ENCODE measurements around the gene INPP4B.

The INPP4B gene

DNA sequence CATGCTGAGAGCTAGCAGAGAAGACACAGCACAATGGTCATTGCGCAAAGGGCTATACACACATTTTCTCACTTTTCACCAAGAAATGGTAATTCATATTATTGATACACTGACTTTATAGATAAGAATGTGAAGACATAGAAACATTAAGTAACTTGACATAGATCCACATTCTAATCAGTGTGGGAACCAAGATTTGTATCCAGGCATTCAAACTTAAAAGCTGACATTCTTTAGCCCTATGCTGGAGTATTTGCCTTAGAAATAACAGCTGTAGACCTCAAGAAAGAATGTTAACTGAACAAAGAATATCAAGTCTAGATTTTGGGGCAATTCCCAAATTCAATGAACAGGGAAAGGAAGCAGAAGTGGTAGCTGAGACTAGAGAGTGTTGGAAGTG, 824.9 kb downstream of the INPP4B start:
- no peak overlapping the region for H2AFZ ChIP-seq (ENCODE audit: low read depth, low read length)
- H3K27me3 ChIP-seq (ENCODE audit: insufficient read depth, low read length), result no peaks in the 10 kb centered on the region
- H3K4me1 ChIP-seq (ENCODE audit: insufficient read depth, low read length), result no peaks in the 10 kb centered on the region
- no peaks in the 10 kb centered on the region for H3K36me3 ChIP-seq (ENCODE audit: insufficient read depth, low read length)
- H3K9me3 ChIP-seq (ENCODE audit: low read length), result no peaks in the 10 kb centered on the region
- no peak overlapping the region for H3K4me3 ChIP-seq (ENCODE audit: low read length)

DNA sequence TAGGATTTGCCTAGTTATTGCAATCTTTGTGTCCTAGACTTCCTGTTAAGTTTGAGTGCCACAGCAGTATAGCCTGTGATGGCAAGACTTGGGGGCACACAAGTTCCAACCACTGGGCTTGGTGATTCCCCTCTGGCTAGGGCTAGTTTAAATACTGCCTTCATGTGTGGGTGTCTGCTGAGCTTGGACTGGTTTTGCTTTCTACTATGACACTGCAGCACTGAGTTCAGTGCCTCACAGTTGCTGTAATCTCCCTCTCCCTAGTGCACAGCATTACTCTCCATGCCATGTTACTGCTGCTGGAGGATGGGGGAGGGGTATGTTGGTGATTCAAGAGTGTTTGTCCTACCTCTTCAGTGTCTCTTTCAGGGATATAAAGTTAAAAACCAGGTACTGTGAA, 830.1 kb downstream of the INPP4B start:
- H3K27me3 ChIP-seq (ENCODE audit: insufficient read depth, low read length), result no peaks in the 10 kb centered on the region
- no peaks in the 10 kb centered on the region for H3K9me3 ChIP-seq (ENCODE audit: low read length)
- H2AFZ ChIP-seq (ENCODE audit: low read depth, low read length), result no peak overlapping the region
- H3K4me1 ChIP-seq (ENCODE audit: insufficient read depth, low read length), result no peaks in the 10 kb centered on the region
- H3K36me3 ChIP-seq (ENCODE audit: insufficient read depth, low read length), result no peaks in the 10 kb centered on the region
- H3K4me3 ChIP-seq (ENCODE audit: low read length), result no peak overlapping the region

DNA sequence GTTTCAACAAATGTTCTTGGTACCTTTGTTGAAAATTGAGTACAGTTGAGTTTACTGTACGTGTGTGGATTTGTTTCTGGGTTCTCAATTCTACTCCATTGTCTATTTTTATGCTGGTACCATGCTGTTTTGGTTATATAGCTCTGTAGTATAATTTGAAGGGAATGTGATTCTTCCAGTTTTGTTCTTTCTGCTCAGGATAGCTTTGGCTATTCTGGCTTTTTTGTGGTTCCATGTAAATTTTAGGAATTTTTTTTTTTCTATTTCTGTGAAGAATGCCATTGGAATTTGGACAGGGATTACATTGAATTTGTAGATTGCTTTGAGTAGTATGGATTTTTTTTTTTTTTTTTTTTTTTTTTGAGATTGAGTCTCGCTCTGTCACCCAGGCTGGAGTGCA, 836.4 kb downstream of the INPP4B start:
- Histone ChIP-seq H3K36me3 (ENCODE audit: insufficient read depth, low read length) (no peaks in the 10 kb centered on the region), H3K4me3 (ENCODE audit: low read length) (no peak overlapping the region), H3K9me3 (ENCODE audit: low read length) (no peaks in the 10 kb centered on the region), H2AFZ (ENCODE audit: low read depth, low read length) (no peak overlapping the region), H3K4me1 (ENCODE audit: insufficient read depth, low read length) (no peaks in the 10 kb centered on the region), H3K27me3 (ENCODE audit: insufficient read depth, low read length) (no peaks in the 10 kb centered on the region)

DNA sequence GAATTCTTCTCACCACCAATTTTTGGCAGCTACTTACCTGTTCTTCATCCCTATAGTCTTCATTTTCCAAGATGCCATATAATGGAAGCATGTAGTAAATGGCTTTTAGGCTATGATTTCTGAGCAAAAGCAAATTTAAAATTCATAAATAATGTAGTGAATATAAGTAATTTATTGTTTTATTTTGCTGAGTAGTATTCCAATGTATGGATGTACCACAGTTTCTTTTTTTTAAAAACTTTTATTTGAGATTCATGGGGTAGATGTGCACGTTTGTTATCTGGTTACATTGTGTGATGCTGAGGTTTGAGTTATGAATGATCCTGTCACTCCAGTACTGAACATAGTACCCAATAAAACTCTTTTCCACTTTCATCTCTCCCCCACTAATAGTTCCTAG, 840.6 kb downstream of the INPP4B start:
- H3K4me3 ChIP-seq (ENCODE audit: low read length), result no peak overlapping the region
- no peaks in the 10 kb centered on the region for H3K9me3 ChIP-seq (ENCODE audit: low read length)
- no peak overlapping the region for H2AFZ ChIP-seq (ENCODE audit: low read depth, low read length)
- no peaks in the 10 kb centered on the region for H3K4me1 ChIP-seq (ENCODE audit: insufficient read depth, low read length)
- H3K27me3 ChIP-seq (ENCODE audit: insufficient read depth, low read length), result no peaks in the 10 kb centered on the region
- H3K36me3 ChIP-seq (ENCODE audit: insufficient read depth, low read length), result no peaks in the 10 kb centered on the region

DNA sequence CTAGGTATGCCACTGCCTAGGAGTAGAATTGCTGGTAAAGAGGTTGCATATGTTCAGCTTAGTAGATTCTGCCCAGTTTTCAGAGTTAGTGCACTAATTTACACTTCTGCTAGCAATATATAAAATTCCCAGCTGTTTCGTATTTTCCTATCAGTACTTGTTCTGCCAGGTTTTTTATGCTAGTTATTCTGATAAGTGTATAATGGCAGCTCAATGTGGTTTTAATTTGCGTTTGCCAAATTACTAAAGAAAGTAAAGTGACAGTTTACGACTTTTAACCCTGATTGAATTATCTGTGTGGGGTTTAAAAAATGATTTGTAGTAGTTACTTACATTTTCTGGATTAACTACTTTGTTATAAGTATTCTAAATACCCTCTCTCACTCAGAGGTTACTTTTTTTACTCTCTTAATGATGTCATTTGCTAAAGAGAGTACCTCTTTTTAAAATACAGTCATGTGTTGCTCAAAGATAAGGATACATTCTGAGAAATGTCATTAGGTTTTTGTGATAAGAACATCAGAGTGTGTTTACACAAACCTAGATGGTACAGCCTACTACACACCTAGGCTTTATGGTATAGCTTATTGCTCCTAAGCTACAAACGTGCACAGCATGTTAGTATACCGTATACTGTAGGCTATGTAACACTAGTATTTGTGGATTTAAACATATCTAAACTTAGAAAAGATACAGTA, 846.5 kb downstream of the INPP4B start:
- H3K9me3 ChIP-seq (ENCODE audit: low read length), result no peaks in the 10 kb centered on the region
- no peaks in the 10 kb centered on the region for H3K36me3 ChIP-seq (ENCODE audit: insufficient read depth, low read length)
- H2AFZ ChIP-seq (ENCODE audit: low read depth, low read length), result no peak overlapping the region
- H3K4me1 ChIP-seq (ENCODE audit: insufficient read depth, low read length), result no peaks in the 10 kb centered on the region
- no peak overlapping the region for H3K4me3 ChIP-seq (ENCODE audit: low read length)
- H3K27me3 ChIP-seq (ENCODE audit: insufficient read depth, low read length), result no peaks in the 10 kb centered on the region

DNA sequence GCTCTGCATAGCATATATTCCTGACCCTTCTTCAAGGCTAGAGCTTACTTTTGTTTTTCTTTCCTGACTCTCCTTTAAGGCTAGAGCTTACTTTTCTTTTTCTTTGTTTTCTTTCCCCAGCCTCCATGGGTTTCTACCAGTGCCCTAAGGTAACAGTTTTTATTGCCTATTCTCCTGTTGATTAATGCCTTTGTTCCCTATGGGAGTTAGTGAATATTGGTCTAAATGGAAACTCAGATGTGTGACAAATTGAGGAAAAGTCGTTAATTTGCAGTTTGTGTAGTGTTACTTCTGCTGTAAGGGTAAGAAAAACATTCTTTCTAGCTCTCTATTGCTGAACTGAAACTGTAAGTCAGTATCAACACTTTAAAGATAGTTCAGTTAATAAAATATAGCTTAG, 851.0 kb downstream of the INPP4B start:
- Histone ChIP-seq H3K4me1 (ENCODE audit: insufficient read depth, low read length) (no peaks in the 10 kb centered on the region), H3K36me3 (ENCODE audit: insufficient read depth, low read length) (no peaks in the 10 kb centered on the region), H2AFZ (ENCODE audit: low read depth, low read length) (no peak overlapping the region), H3K4me3 (ENCODE audit: low read length) (no peak overlapping the region), H3K9me3 (ENCODE audit: low read length) (no peaks in the 10 kb centered on the region), H3K27me3 (ENCODE audit: insufficient read depth, low read length) (no peaks in the 10 kb centered on the region)

DNA sequence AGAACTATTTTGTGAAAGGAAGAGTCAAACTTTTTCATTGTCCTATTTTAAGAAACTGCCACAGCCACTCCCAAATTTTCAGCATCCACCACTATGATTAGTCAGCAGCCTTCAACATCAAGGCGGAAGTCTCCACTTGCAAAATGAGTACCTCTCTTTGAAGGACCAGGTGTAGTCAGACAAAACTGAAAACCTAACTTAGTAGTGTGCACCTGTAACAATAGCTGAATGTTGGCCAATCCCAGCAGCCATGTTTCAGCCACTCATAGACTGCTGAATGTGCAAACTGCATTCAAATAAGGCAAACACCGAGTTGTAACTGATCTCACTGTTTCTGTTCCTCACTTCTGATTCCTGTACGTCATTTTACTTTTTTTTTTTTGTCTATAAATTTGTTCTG, 868.7 kb downstream of the INPP4B start:
- Histone ChIP-seq H3K4me1 (ENCODE audit: insufficient read depth, low read length) (no peaks in the 10 kb centered on the region), H2AFZ (ENCODE audit: low read depth, low read length) (no peak overlapping the region), H3K27me3 (ENCODE audit: insufficient read depth, low read length) (no peaks in the 10 kb centered on the region), H3K9me3 (ENCODE audit: low read length) (peaks cover 2% of the 10 kb centered on the region), H3K4me3 (ENCODE audit: low read length) (no peak overlapping the region), H3K36me3 (ENCODE audit: insufficient read depth, low read length) (no peaks in the 10 kb centered on the region)
